Measurements from ENCODE around the gene KRTAP5-1.
"Not testable (repeated sequence)": the region's sequence is repeated elsewhere in the genome, so short reads cannot be mapped to it uniquely, and the experiment has no call there.

KRTAP5-1 gene

GRCh38 chr11:1600626-1601025, 15.5 kb upstream of the KRTAP5-1 start:
- no peak for DNase-seq

GRCh38 chr11:1598816-1599215, 13.7 kb upstream of the KRTAP5-1 start:
- no peak for DNase-seq

DNA sequence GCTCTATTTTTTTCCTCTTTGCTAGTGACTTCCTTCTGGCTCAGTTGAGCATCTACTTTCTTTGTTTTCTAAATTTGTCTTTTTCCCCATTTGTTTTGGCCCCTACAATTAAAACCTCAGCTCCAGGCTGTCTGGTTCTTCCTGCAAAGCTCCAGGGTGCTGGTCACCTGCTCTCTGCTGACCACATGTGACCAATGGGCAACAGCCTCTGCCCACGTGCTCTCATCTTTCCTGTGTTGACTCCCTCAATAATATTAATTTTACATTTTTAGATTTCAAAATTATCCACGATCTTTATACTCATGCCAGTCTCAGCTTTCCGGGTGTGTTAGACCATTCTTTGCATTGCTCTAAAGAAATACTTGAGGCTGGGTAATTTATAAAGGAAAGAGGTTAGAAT, 13.3 kb upstream of the KRTAP5-1 start:
- DNase-seq: not testable (repeated sequence)

DNA sequence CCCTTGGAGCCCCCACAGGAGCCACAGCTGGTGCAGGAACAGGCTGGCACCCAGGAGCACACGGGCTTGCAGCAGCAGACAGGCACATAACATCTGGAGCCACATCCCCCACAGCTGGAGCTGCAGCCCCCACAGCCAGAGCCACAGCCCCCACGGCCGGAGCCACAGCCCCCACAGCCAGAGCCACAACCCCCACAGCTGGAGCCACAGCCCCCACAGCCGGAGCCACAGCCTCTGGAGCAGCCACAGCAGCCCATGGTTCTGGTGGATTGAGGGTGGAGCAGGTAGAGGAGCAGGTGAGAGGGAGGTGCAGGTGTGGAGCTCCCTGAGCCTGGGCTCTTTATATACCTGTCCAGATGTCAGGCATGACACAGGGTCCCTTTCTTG, 12.9 kb upstream of the KRTAP5-1 start, which contains the start of gene KRTAP5-2:
KRTAP5-2 (minus strand) TSS at position 301 of the 387 bp plus-strand sequence; CDS start at position 257, 44 bp downstream.
- DNase-seq: no peak

DNA sequence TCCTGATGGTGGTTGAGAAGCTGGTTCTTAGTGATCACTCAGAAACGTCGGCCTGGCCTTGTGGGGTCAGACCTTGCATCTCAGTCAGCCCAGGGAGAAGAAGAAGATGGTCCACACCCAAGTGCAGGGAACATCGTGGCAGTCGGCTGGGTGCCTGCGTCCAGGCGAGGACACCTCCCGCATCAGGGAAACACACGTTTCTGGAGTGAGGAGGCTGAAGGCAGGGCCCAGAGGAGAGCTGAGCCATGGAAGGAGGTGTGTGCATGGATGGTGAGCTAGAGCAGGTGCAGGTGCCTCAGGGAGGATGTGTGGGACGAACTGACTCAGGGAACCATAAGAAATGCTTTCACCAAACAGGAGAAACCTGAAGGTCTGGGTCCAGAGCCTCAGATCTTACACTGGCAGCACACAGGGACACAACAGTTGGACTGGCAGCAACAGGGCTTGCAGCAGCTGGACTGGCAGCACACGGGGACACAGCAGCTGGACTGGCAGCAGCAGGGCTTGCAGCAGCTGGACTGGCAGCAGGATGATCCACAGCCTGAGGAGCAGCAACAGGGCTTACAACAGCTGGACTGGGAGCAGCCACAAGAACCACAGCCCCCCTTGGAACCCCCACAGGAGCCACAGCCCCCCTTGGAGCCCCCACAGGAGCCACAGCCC, 12.4 kb upstream of the KRTAP5-1 start:
- DNase-seq: no peak

DNA sequence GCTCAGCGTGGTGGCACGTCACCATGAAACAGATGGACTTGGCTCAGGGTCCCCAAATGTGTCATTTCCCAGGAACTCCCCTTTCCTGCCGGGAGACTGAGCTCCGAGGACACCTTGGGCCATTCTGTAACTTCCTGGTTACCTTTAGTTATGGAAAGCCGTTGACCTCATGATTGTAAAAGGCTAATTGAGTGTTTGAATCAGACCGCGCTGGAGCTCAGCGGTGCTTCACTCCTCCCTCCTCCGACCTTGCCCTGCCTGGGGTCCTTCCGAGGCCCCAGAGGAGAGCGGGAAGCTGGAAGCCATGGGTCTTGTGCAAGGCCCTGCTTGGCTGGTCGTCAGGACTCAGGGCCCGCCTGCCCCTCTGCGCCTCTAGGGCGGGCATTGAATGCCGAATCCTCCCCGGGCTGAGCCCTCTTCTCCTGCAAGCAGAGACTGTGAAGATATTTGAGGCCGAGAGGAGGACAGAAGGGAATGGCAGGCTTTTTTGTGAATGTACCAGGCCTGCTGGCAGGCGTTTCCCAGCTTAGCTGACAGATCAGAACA, 11.6 kb upstream of the KRTAP5-1 start:
- not testable (repeated sequence) for DNase-seq

- not testable (repeated sequence) for DNase-seq
Observed at GRCh38 chr11:1595994-1596575, 11.0 kb upstream of the KRTAP5-1 start.

DNA sequence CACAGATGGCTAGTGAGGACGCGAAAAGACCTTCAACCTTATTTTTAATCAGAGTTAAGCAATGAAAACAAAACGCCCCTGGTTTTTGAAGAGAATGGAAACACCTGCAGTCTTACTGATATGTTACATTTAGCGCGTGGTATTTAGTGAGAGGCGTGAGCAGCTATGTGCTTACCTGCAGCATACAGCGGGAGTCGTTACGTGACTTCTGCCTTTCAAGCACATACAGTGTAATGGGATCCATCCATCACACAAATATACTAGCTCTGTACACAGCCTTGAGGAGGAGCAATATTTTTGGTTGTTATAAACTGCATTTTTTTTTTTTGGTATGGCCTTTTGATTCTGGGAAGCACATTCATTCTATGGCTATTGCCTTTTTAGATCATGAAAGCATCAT, 7.5 kb upstream of the KRTAP5-1 start:
- DNase-seq: no peak

GRCh38 chr11:1589996-1590395, 4.9 kb upstream of the KRTAP5-1 start:
- no peak for DNase-seq

DNA sequence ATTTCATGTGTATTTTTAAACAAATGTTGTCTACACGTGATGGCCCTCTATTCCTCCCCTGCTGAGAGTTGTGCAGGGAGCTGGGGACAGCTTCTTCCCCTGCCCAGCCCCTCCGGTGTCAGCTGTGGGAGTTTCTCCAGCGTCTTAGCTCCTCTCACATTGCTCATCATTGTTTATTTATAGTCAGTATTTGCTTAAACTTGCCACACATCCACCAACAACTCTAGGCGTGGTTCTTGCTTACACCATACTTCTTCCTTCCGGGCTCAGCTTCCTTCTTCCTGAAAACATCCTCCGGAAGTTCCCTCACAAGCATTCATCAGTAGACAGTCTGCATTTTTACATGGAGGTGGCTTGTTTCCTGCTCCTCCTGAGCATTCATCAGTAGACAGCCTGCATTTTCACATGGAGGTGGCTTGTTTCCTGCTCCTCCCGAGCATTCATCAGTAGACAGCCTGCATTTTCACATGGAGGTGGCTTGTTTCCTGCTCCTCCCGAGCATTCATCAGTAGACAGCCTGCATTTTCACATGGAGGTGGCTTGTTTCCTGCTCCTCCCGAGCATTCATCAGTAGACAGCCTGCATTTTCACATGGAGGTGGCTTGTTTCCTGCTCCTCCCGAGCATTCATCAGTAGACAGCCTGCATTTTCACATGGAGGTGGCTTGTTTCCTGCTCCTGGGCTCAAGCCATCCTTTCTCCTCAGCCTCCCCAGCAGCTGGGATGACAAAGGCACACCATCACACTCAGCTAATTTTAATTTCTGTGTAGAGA, 4.3 kb upstream of the KRTAP5-1 start:
- not testable (repeated sequence) for DNase-seq

GRCh38 chr11:1586699-1587098, 1.6 kb upstream of the KRTAP5-1 start:
- DNase-seq: no peak

GRCh38 chr11:1582909-1583308, 2.2 kb downstream of the KRTAP5-1 start:
- not testable (repeated sequence) for DNase-seq

GRCh38 chr11:1581976-1582375, 3.1 kb downstream of the KRTAP5-1 start:
- no peak for DNase-seq

DNA sequence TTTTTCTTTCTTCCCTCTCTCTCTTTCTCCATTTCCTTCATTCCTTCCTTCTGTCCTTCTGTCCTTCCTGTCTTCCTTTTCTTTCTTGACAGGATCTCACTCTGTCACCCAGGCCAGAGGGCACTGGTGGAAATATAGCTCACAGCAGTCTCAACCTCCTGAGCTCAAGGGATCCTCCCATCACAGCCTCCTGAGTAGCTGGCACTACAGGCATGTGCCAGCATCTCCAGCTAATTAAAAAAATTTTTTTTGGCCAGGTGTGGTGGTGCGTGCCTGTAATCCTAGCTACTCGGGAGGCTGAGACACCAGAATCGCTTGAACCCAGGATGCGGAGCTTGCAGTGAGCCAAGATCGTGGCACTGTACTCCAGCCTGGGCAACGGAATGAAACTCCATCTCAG, 8.3 kb downstream of the KRTAP5-1 start:
- no peak for DNase-seq

DNA sequence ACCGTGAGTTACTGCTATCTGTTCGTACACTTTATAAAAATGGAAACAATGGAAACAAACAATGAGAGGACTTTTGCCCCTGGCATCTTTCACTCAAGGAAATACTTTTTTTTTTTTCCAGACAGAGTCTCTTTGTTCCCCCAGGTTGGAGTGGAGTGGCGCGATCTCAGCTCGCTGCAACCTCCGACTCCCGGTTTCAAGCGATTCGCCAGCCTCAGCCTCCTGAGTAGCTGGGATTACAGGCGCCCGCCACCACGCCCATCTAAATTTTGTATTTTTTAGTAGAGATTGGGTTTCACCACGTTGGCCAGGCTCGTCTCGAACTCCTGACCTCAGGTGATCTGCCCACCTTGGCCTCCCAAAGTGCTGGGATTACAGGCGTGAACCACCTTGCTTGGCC, 9.3 kb downstream of the KRTAP5-1 start:
- not testable (repeated sequence) for DNase-seq

- no peak for DNase-seq
Observed at GRCh38 chr11:1574933-1575242, 10.2 kb downstream of the KRTAP5-1 start.

DNA sequence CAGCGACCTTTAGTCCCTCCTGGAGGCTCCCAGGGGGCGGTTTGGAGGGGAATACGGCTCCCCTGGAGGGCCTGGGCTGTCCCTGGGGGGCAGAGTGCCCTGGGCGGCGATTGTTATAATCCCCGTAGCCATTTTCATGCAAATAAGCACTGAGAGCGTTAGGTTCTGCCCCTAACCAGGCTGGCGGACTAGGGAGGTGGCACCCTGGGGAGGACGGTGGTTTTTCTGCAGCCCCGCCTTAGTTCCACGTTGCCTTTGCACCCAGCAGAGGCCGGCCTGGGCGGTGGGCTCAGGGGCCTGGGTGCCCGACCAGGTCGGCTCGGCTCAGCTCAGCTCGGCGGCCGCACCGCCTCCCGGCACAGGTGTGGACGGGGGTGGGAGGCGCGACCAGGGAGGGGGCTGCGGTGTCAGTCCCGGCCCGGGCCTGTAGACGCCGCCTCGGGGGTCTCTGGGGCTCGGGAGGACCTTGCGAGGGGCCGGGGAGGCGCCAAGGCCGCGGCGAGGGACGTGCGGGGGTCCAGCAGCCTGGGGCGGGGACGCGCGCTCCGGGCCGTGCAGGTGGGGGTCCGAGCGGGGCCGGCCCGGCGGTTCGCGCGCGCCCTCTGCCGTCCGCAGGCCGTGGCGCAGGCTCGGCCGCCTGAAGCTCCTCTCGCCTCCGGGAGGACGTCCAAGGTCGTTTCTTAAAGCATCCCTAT, 10.7 kb downstream of the KRTAP5-1 start:
- DNase-seq: peak; percentile 10

DNA sequence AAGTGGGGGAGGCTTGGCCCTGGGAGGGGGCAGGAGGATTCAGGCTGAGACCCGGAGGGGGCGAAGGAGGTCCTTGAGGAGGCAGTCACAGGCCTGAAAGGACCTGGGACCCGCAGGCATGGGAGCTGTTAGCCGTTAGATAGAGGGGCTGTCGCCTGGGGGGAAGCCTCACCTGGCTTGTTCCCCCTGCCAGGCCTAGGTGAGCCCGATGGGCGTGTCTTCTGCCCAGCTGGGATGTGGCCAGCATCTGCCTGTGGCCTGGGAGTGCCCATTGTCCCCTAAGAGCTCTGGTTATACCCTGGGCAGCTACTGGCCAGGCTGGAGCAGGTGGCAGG, 11.2 kb downstream of the KRTAP5-1 start:
- DNase-seq: no peak

DNA sequence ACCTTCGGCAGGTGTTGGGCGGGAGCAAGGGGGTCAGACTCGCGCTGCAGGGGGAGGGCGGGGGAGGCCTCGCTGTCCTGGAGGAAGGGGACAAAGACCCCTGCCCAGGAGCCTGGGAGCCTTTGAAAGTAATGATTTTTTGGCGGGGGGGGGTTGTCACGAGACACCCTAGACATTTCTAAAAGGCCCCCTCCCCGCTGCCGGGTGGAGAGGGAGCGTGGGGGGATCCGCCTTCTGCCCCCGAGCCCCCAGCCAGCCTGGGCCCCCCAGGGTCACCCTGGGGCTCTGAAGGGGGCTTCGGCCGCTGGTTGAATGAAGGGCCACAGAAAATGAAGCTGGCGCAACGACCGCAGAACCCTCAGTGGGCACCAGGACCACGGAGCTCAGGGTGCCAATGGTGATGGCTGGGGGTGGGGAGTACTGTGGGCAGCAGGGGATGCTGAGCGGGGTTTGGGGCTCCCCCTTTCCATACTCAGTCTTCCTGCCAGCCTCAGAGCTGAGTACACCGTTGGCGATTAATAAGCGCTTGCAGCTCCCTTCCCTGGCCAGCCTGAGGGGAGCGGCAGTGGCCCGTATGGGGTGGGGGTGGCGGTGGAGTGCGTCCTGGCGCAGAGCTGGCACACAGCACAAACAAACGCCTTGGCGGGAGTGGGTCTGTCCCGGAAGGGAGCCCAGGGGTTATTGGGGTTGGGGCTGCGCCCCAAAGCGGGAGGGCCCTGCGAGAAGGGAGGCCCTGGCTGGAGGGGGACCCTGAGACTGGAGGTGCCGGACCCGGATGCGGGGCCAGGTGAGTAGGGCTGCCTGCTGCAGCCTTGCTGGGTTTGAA, 11.8 kb downstream of the KRTAP5-1 start:
- DNase-seq: no peak

DNA sequence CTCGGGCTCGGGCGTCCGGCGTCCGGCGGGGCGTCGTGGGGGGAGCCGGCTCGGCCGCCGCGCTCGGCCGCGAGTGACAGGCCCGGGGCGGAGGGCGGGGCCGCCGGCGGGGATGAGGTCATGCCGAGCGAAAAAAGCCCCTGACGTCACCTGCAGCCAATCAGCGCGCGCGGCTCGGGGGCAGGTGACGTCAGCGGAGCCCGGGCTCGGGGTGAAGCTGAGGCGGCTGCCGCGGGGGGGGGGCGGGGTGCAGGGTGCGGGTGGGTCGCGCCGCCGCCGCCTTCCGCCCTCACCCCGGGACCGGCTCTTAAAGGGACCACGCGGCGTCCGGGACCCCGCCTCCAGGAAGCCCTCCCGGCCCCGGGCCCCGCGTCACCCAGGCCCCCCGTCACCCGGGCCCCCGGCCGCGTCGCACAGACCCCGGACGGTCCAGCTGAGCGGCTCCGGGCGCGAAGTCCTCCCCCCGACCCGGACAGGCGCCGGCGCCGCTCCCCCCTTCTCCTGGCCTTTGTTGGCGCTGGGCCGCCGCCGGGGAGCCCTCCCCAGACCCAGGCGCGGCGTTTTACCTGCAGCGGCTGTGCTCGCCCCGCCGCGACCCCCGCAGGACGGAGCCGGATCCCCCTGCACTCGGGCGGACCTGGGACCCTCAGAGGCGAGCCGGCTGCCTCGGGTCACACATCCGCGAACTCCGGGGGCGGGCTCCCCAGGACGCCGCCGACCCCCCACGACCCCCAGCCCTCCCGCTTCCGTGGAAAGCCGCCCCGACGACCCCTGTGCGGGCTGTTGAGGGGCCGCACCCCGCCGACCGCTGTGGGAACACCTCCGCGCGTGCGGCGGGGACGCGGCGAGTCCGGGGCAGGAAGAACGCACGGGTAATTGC, 12.6 kb downstream of the KRTAP5-1 start, which contains the start of gene DUSP8:
DUSP8 (minus strand) TSS at position 75 of the 880 bp plus-strand sequence. CDS start 6,445 bp downstream, outside the sequence.
- DNase-seq: no peak

GRCh38 chr11:1571760-1572196, 13.3 kb downstream of the KRTAP5-1 start:
- DNase-seq: no peak

Measured in SIG-M5 (cell line).